Stomach smooth muscle (tissue), 2 donors: ENCODE measurements around the gene SRP54.
A peak's percentile ranks its signal among the peaks of the same experiment; 100 is the strongest.

ENCODE experiments used
- H3K27ac ChIP-seq: one replicate; pipeline ENCODE4 v1.7.0; 2013; ENCODE audit warnings: mild to moderate bottlenecking, low read length, inconsistent platforms
- H3K27me3 ChIP-seq, 2 donors: one replicate each; pipeline ENCODE4 v1.7.0; 2013; ENCODE audit warnings: low read length in 2 of 2; ENCODE audit not compliant: insufficient read depth in 2 of 2, control insufficient read depth in 1 of 2
- H3K36me3 ChIP-seq, 2 donors: one replicate each; pipeline ENCODE4 v1.7.0; 2013; ENCODE audit warnings: low read length in 2 of 2; ENCODE audit not compliant: control insufficient read depth in 2 of 2, insufficient read depth in 2 of 2
- H3K4me1 ChIP-seq: one replicate; pipeline ENCODE4 v1.7.0; 2013; ENCODE audit warnings: low read length; ENCODE audit not compliant: control insufficient read depth, insufficient read depth
- H3K4me3 ChIP-seq, 2 donors: one replicate each; pipeline ENCODE4 v1.7.0; 2013; ENCODE audit warnings: low read length in 2 of 2
- H3K9ac ChIP-seq, 2 donors: one replicate each; pipeline ENCODE4 v1.7.0; 2013; ENCODE audit warnings: low read length in 2 of 2, mild to moderate bottlenecking in 1 of 2
- H3K9me3 ChIP-seq, 2 donors: one replicate each; pipeline ENCODE4 v1.7.0; 2013; ENCODE audit warnings: low read length in 2 of 2; ENCODE audit not compliant: control insufficient read depth in 2 of 2
- donor health status: healthy.
- donor health status: Pancreatic carcinoma.

The SRP54 gene

DNA sequence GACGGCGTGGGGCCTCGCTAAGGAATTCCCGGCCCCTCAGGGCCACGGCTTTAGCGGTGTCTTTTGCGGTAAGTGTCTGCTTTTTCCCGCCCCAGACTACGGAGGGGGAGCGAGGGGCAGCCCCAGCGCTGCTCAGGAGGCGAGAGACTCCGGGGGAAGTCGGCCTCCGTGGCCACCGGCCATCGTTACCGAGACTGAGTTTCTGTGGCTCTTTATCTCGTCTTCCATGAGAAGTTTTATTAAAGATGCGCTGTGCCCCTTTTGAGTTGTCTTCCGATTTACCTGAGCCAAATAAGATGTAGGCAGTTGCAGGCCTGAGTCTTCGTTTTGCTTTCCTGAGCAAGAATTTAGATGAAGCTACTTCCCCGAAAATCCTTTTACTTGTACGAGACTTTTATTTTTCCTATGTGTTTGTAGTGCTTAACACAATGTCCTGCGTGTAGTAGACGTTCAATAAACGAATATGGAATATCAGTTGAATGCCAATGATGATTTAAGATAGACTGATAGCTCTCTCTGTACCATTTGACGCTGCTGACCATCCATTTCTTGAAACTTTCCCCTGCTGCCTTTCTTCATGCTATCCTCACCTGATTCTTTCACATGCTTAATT, 462 bp downstream of the SRP54 start:
- Histone ChIP-seq H3K36me3 (no peaks in the 10 kb centered on the region), H3K27ac (peak overlapping the region; percentile 99), H3K4me1 (peaks cover 17% of the 10 kb centered on the region), H3K27me3 (no peaks in the 10 kb centered on the region), H3K4me3 (peak overlapping the region; percentile 93 to 97), H3K9me3 (no peaks in the 10 kb centered on the region), H3K9ac (peak overlapping the region; percentile 95 to 98)

DNA sequence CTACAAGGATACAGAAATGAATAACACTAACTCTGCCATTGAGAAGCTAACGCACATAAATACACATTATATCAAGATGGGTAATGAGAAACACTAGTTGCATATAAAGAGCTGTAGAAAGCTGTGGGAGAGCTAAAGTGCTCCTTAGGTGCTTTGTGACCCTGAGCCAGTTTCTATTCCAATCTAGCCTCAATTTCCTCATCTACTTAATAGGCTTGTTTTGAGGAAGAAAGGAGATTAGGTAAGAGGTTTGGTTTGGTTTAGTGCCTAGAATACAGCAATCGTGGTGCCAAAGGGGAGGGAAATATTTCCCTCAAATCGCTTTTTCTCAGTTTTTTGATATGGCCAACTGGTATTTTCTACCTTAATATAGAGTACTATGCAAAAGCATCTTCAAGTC, 994 bp downstream of the SRP54 start:
- H3K36me3 ChIP-seq = no peaks in the 10 kb centered on the region
- H3K4me1 ChIP-seq = peaks cover 17% of the 10 kb centered on the region
- no peaks in the 10 kb centered on the region for H3K9me3 ChIP-seq
- H3K27ac ChIP-seq = no peak overlapping the region
- H3K9ac ChIP-seq = peak overlapping the region; percentile 1 to 95
- H3K4me3 ChIP-seq = peak overlapping the region; percentile 93 to 97
- H3K27me3 ChIP-seq = no peaks in the 10 kb centered on the region

DNA sequence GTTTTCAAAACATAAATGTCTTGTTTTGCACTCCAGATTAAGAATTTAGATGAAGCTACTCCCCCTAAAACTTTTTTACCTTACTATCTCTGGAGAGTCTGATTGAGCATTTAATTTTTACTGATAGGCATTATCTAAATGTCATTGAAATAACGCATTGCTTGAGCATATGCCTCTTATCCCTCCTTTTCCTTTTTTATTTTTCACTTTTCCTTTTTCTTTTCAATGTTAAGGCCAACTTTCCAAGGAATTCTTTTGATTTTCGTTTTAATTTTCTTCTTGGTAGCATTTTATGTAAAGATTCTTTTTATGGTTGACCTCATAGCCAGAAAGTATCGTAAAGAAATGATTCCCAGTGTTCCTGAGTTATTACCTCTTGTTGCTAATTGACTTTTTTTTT, 2.9 kb downstream of the SRP54 start:
- H3K9me3 ChIP-seq = no peaks in the 10 kb centered on the region
- peaks cover 16% of the 10 kb centered on the region for H3K4me1 ChIP-seq
- no peaks in the 10 kb centered on the region for H3K27me3 ChIP-seq
- H3K36me3 ChIP-seq = no peaks in the 10 kb centered on the region
- no peak overlapping the region for H3K4me3 ChIP-seq
- H3K27ac ChIP-seq = no peak overlapping the region
- H3K9ac ChIP-seq = no peak overlapping the region

DNA sequence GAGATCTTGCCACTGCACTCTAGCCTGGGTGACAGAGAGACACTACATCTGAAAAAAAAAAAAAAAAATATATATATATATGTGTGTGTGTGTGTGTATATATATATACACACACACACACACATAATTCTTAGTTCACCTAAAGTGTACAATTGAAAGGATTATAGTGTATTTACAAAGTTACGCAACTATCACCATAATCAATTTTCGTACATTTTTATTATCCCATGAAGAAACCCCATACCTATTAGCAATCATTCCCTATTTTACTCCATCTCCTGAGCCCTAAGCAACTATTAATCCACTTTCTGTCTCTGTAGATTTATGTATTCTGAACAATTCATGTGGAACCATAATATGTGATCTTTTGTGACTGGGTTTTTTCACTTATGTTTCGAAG, 4.4 kb downstream of the SRP54 start:
- H3K9me3 ChIP-seq = no peaks in the 10 kb centered on the region
- no peaks in the 10 kb centered on the region for H3K36me3 ChIP-seq
- no peak overlapping the region for H3K27ac ChIP-seq
- peaks cover 4% of the 10 kb centered on the region for H3K4me1 ChIP-seq
- H3K27me3 ChIP-seq = no peaks in the 10 kb centered on the region
- no peak overlapping the region for H3K4me3 ChIP-seq
- H3K9ac ChIP-seq = no peak overlapping the region

DNA sequence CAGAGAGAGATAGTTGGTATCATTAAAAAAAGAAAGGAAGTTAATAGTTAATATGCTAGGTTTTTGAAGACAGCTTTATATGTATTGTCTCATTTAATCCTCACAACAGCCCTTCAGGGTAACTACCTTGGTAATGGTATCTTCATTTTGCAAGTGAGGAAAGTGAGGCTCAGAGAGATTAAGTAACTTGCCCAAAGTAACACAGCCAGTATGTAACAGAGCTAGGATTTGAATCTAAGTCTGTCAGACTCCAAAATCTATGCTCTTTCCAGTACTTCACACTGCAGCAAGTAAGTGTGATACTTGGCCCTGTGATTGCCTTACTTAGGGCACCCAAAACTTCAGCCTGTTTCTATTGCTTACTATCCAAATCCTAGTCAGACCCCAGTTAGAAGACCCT, 7.0 kb downstream of the SRP54 start:
- Histone ChIP-seq H3K4me1 (no peaks in the 10 kb centered on the region), H3K9me3 (no peaks in the 10 kb centered on the region), H3K9ac (peak overlapping the region in 1 of 2 donors; percentile 1), H3K4me3 (no peak overlapping the region), H3K27me3 (no peaks in the 10 kb centered on the region), H3K36me3 (no peaks in the 10 kb centered on the region), H3K27ac (no peak overlapping the region)

DNA sequence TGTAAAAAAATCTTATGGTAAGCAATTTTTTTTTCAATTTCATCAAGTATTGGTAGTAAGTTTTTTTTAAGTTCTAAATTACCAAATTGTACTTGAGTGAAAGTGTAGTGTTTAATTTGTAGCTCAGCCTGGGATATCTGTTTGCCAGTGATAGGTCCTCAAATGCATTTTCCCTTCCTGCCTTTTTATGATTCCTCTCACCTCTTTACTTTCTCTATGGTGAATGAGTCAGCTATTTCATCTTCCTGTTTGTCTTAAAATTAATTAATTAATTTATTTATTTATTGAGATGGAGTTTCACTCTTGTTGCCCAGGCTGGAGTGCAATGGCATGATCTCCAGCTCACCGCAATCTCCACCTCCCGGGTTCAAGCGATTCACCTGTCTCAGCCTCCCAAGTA, 10.6 kb downstream of the SRP54 start:
- Histone ChIP-seq H3K9me3 (no peaks in the 10 kb centered on the region), H3K4me1 (no peaks in the 10 kb centered on the region), H3K27me3 (no peaks in the 10 kb centered on the region), H3K27ac (no peak overlapping the region), H3K36me3 (peaks cover 0 to 2% of the 10 kb centered on the region in 2 donors), H3K4me3 (no peak overlapping the region), H3K9ac (no peak overlapping the region)

DNA sequence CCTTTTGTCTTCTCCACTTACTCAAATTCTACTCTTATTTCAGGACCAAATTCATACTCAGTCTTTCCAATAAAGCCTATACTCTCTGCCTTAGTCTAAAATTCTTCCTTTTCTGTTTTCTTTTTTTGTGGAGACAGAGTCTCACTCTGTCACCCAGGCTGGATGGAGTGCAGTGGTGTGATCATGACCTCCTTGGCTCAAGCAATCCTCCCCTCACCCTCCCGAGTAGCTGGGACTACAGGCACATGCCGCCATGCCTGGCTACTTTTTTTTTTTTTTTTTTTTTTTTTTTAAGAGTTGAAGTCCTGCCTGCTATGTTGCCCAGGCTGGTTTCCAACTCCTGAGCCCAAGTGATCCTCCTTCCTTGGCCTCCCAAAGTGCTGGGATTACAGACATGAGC, 11.9 kb downstream of the SRP54 start:
- peaks cover 0 to 2% of the 10 kb centered on the region in 2 donors for H3K36me3 ChIP-seq
- H3K9me3 ChIP-seq = no peaks in the 10 kb centered on the region
- no peaks in the 10 kb centered on the region for H3K4me1 ChIP-seq
- no peak overlapping the region for H3K27ac ChIP-seq
- no peak overlapping the region for H3K9ac ChIP-seq
- no peaks in the 10 kb centered on the region for H3K27me3 ChIP-seq
- no peak overlapping the region for H3K4me3 ChIP-seq

DNA sequence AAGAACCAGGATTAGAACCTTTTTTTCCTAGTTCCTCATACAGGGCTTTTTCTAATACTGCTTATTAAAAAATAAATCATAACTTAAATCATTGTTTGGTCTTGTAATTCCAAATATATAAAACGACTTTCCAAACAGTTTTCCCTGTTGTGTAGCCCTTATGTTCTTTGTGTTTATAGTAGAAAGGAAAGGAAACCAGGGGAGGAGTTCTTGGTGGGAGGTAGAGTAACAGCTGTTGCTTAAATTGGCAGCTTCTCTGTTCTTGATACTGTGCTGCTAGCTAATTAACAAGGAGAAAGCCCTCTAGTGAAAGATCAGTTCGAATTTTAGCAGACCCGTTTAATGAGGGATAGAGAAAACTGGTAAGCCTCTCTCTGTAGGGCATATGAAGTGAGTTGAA, 15.0 kb downstream of the SRP54 start:
- Histone ChIP-seq H3K27me3 (no peaks in the 10 kb centered on the region), H3K36me3 (peaks cover 2 to 5% of the 10 kb centered on the region in 2 donors), H3K4me3 (no peak overlapping the region), H3K9me3 (no peaks in the 10 kb centered on the region), H3K4me1 (no peaks in the 10 kb centered on the region), H3K9ac (no peak overlapping the region), H3K27ac (no peak overlapping the region)

DNA sequence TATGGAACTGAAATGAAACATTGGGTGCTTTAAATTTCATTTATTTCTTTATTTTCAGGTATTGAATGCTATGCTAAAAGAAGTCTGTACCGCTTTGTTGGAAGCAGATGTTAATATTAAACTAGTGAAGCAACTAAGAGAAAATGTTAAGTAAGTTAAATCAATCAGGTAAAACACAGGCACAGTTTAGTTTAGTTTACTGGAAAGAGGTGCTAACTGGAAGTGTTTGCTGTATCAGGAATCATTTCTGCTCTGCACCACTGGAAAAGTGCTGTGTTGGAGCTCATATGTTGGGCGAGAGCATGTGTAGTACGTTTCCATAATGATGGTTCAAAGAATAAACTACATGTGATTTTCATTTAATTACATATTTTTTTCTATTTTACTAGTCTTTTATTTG, 16.7 kb downstream of the SRP54 start:
- H3K36me3 ChIP-seq = peaks cover 3 to 5% of the 10 kb centered on the region in 2 donors
- no peak overlapping the region for H3K4me3 ChIP-seq
- H3K9ac ChIP-seq = no peak overlapping the region
- H3K27me3 ChIP-seq = no peaks in the 10 kb centered on the region
- no peaks in the 10 kb centered on the region for H3K9me3 ChIP-seq
- no peaks in the 10 kb centered on the region for H3K4me1 ChIP-seq
- no peak overlapping the region for H3K27ac ChIP-seq

DNA sequence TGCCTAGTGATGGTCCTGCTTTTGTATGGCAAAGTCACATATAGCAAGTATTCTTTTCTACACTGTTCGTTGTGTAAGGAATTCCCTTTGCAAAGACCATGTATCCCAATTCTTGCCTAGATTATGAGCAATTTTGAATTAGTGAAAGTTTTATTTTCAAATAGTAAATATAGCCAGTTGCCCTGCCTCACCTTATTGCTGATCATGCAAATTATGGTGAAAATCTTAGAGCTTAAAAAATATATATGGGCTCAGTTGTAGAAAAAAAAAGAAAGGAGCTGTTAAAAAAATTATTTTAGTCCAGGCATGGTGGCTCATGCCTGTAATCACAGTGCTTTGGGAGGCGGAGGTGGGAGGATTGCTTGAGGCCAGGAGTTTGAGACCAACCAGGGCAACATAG, 18.8 kb downstream of the SRP54 start:
- no peaks in the 10 kb centered on the region for H3K4me1 ChIP-seq
- no peak overlapping the region for H3K4me3 ChIP-seq
- H3K36me3 ChIP-seq = peaks cover 7 to 9% of the 10 kb centered on the region in 2 donors
- no peaks in the 10 kb centered on the region for H3K9me3 ChIP-seq
- H3K9ac ChIP-seq = no peak overlapping the region
- no peak overlapping the region for H3K27ac ChIP-seq
- no peaks in the 10 kb centered on the region for H3K27me3 ChIP-seq

DNA sequence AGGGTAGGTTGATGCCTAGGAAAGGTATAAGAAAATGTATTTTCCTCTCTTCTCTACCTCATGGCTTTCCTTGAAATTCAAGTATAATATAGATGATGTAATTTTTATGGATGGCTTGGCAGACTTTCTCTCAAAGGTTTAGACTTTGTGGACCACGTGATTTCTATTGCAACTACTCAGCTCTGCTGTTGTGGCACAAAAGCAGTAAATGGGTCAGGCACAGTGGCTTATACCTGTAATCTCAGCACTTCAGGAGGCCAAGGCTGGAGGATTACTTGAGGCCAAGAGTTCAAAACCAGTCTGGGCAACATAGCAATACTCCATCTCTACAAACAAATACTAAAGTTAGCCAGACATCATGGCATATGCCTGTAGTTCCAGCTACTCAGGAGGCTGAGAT, 22.0 kb downstream of the SRP54 start:
- no peak overlapping the region for H3K4me3 ChIP-seq
- H3K9ac ChIP-seq = no peak overlapping the region
- no peaks in the 10 kb centered on the region for H3K4me1 ChIP-seq
- peaks cover 12 to 14% of the 10 kb centered on the region in 2 donors for H3K36me3 ChIP-seq
- H3K27me3 ChIP-seq = no peaks in the 10 kb centered on the region
- no peak overlapping the region for H3K27ac ChIP-seq
- H3K9me3 ChIP-seq = no peaks in the 10 kb centered on the region
